DOHH2 (cell line): ENCODE results near the gene METTL15.

Experiments used
- H3F3A ChIP-seq: fragments of 200-600 bp; sonication (generic), shearing (Covaris generic); 2 replicates; pipeline ENCODE4 v1.6.0; 2016; ENCODE audit warnings: antibody characterized with exemption, mild to moderate bottlenecking; ENCODE audit not compliant: control insufficient read depth, insufficient read depth
- H3K27ac ChIP-seq: fragments of 200-600 bp; sonication (generic); 2 replicates; pipeline ENCODE4 v1.5.1; 2014; ENCODE audit warnings: low read depth, mild to moderate bottlenecking, low read length, moderate library complexity
- H3K27me3 ChIP-seq: fragments of 200-600 bp; sonication (generic); 2 replicates; pipeline ENCODE4 v1.6.1; 2014; ENCODE audit warnings: mild to moderate bottlenecking, low read length, mixed read lengths; ENCODE audit not compliant: control insufficient read depth
- H3K36me3 ChIP-seq: fragments of 200-600 bp; sonication (generic); 2 replicates; pipeline ENCODE4 v1.6.1; 2014; ENCODE audit warnings: mild to moderate bottlenecking, low read length, moderate library complexity, mixed read lengths; ENCODE audit not compliant: control insufficient read depth
- H3K4me1 ChIP-seq: fragments of 200-600 bp; sonication (generic); 2 replicates; pipeline ENCODE4 v1.6.1; 2014; ENCODE audit warnings: mild to moderate bottlenecking, low read length, mixed read lengths; ENCODE audit not compliant: control insufficient read depth
- H3K4me2 ChIP-seq: fragments of 200-600 bp; sonication (generic); 2 replicates; pipeline ENCODE4 v1.6.0; 2014; ENCODE audit warnings: mild to moderate bottlenecking, low read length, moderate library complexity
- H3K4me3 ChIP-seq: fragments of 200-600 bp; sonication (generic); 2 replicates; pipeline ENCODE4 v1.5.1; 2014; ENCODE audit warnings: mild to moderate bottlenecking, low read length, mixed read lengths
- H3K79me2 ChIP-seq: fragments of 200-600 bp; sonication (generic); 2 replicates; pipeline ENCODE4 v1.6.1; 2014; ENCODE audit warnings: mild to moderate bottlenecking, low read length, mixed read lengths; ENCODE audit not compliant: control insufficient read depth
- H3K9me2 ChIP-seq: fragments of 200-600 bp; sonication (generic); replicated peaks from 2 replicates; pipeline ENCODE4 v1.6.1; 2014; ENCODE audit warnings: mild to moderate bottlenecking, low read length, mixed read lengths; ENCODE audit not compliant: control insufficient read depth
- H3K9me3 ChIP-seq: fragments of 200-600 bp; sonication (generic); 2 replicates; pipeline ENCODE4 v1.6.1; 2014; ENCODE audit warnings: antibody characterized with exemption, low read length, mixed read lengths; ENCODE audit not compliant: control insufficient read depth, insufficient read depth
- H4K20me1 ChIP-seq: fragments of 200-600 bp; sonication (generic); 2 replicates; pipeline ENCODE4 v1.6.0; 2014; ENCODE audit warnings: low read depth, mild to moderate bottlenecking, antibody characterized with exemption, low read length, moderate library complexity; ENCODE audit not compliant: control insufficient read depth, insufficient read depth
- CTCF ChIP-seq: fragments of 200-600 bp; sonication (generic); IDR thresholded peaks from one replicate; pipeline ENCODE4 v1.5.1; 2014; ENCODE audit warnings: antibody characterized with exemption, mild to moderate bottlenecking, low read depth, low read length; ENCODE audit not compliant: poor library complexity, severe bottlenecking
- EZH2phosphoT487 ChIP-seq: fragments of 200-600 bp; sonication (generic); IDR thresholded peaks from 2 replicates; pipeline ENCODE4 v1.6.1; 2017; ENCODE audit warnings: borderline replicate concordance, mild to moderate bottlenecking, antibody characterized with exemption, low read length, moderate library complexity, mixed read lengths

Gene METTL15

GRCh38 chr11:28107750-28108618, at the start of gene METTL15, which contains the start of gene KIF18A:
Gene METTL15, plus strand, starts transcription at chr11:28108388. Its CDS starts 4,947 bp downstream, at chr11:28113335.
Gene KIF18A, minus strand, starts transcription at chr11:28108156. Its CDS starts 10,209 bp downstream, at chr11:28097947.
- Histone ChIP-seq H3K79me2 (peaks cover 94% of the 10 kb centered on the region), H3K27ac (peak within 1 kb of the TSS; percentile 71)

GRCh38 chr11:28071305-28071704, 36.9 kb upstream of the METTL15 start:
- no peaks in the 10 kb centered on the region for H3K4me1 ChIP-seq
- no peaks in the 10 kb centered on the region for H3K79me2 ChIP-seq
- no peaks in the 10 kb centered on the region for H3K9me2 ChIP-seq
- peaks cover 74% of the 10 kb centered on the region for H3K36me3 ChIP-seq
- no peaks in the 10 kb centered on the region for H3K27me3 ChIP-seq
- H3K4me2 ChIP-seq: no peak overlapping the region
- TF ChIP-seq EZH2phosphoT487 (no peak), CTCF (no peak)
- H3K9me3 ChIP-seq: no peaks in the 10 kb centered on the region
- H3K4me3 ChIP-seq: no peak overlapping the region
- H4K20me1 ChIP-seq: no peaks in the 10 kb centered on the region
- no peak overlapping the region for H3K27ac ChIP-seq
- no peaks in the 10 kb centered on the region for H3F3A ChIP-seq

More at GRCh38 chr11:28107750-28108618, at the start of gene METTL15, which contains the start of gene KIF18A:
- peak within 1 kb of the TSS; percentile 83 for H3K4me2 ChIP-seq
- no peaks in the 10 kb centered on the region for H3K9me3 ChIP-seq
- no peak for TF ChIP-seq CTCF
- no peak for TF ChIP-seq EZH2phosphoT487
- H3K4me3 ChIP-seq: peak within 1 kb of the TSS; percentile 89
- H3K4me1 ChIP-seq: peaks cover 43% of the 10 kb centered on the region
- no peaks in the 10 kb centered on the region for H3K27me3 ChIP-seq
- H4K20me1 ChIP-seq: no peaks in the 10 kb centered on the region
- H3K9me2 ChIP-seq: no peaks in the 10 kb centered on the region
- H3F3A ChIP-seq: 0 out of 2 replicates have a peak, but pooled peaks cover 4% of the 10 kb centered on the region
- peaks cover 23% of the 10 kb centered on the region for H3K36me3 ChIP-seq

- Histone ChIP-seq H3K36me3 (peaks cover 78% of the 10 kb centered on the region), H3K9me2 (no peaks in the 10 kb centered on the region), H4K20me1 (no peaks in the 10 kb centered on the region), H3K27ac (no peak overlapping the region), H3K9me3 (no peaks in the 10 kb centered on the region), H3K4me2 (no peak overlapping the region), H3K4me3 (no peak overlapping the region), H3K27me3 (no peaks in the 10 kb centered on the region), H3K79me2 (no peaks in the 10 kb centered on the region), H3K4me1 (no peaks in the 10 kb centered on the region), H3F3A (no peaks in the 10 kb centered on the region)
- TF ChIP-seq CTCF: no peak
- no peak for TF ChIP-seq EZH2phosphoT487
Measured at GRCh38 chr11:28072321-28072720, 35.9 kb upstream of the METTL15 start.
